Right lobe of liver (tissue), 4 donors: ENCODE measurements around the gene DNAH17.

ENCODE experiments used
- CTCF ChIP-seq, 4 donors: fragments of 200-600 bp in 3 of 4; fragments of 450-650 bp in 1 of 4; IDR thresholded peaks; one replicate each; pipeline versions ENCODE4 v1.5.1 to v1.8.0; 2016 to 2022; ENCODE audit warnings: antibody characterized with exemption in 4 of 4, mild to moderate bottlenecking in 2 of 4
- POLR2A ChIP-seq: fragments of 450-650 bp; IDR thresholded peaks from one replicate; pipeline ENCODE4 v1.6.1; 2017; ENCODE audit warnings: antibody characterized with exemption, mild to moderate bottlenecking
- donor health status: DM: no; HTN: no; CAD: no.
- donor health status: DM: no; HTN: no; CAD: no.
- donor health status: DM: no; HTN: yes; CAD: no.

GRCh38 chr17:78623541-78623940 is 46.3 kb upstream of the DNAH17 start:
- no peak for TF ChIP-seq CTCF (IDR thresholded peaks at IDR 0.05)
- TF ChIP-seq POLR2A: no peak
